Right lobe of liver (tissue), 4 donors: ENCODE measurements around the gene GLTP.

Experiments
- CTCF ChIP-seq, 4 donors: fragments of 200-600 bp in 3 of 4; fragments of 450-650 bp in 1 of 4; IDR thresholded peaks; one replicate each; pipeline versions ENCODE4 v1.5.1 to v1.8.0; 2016 to 2022; ENCODE audit warnings: antibody characterized with exemption in 4 of 4, mild to moderate bottlenecking in 2 of 4
- POLR2A ChIP-seq: fragments of 450-650 bp; IDR thresholded peaks from one replicate; pipeline ENCODE4 v1.6.1; 2017; ENCODE audit warnings: antibody characterized with exemption, mild to moderate bottlenecking
- donor health status: DM: no; HTN: no; CAD: no.
- donor health status: DM: no; HTN: no; CAD: no.
- donor health status: DM: no; HTN: yes; CAD: no.

DNA sequence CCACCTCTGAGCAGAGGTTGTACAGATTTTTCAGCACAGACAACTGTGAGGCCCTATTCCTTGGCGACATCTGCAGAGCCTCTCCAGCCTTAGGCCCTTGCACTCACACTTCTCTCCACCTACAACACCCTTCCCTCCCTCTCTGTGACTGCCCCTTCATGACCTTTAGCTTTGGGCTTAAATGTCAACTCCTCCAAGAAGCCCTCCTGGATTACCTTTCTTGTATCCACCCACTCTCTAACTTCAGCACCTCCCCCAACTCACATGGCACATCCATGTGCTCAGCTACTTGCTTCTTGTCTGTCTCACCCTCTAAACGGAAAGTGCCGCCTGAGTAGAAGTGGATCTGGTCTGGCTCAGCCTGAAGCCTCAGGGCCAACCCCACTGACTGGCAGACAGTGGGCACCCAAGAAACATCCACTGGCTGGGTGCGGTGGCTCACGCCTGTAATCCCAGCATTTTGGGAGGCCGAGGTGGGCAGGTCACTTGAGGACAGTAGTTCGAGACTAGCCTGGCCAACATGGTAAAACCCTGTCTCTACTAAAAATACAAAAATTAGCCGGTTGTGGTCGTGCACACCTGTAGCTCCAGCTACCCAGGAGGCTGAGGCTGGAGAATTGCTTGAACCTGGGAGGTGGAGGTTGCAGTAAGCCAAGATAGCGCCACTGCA lies 69.3 kb downstream of the GLTP start:
- TF ChIP-seq CTCF (IDR thresholded peaks at IDR 0.05) (no peak), POLR2A (no peak)
